Kidney epithelial cell (primary cell): ENCODE measurements around the gene IL17RA. TPM values are rescaled to one million over a fixed set of nuclear protein-coding genes. Genes with fewer than 3 reads are reported as not detected.

Experiments used
- DNase-seq: peaks from one replicate; pipeline ENCODE4 v3.0.0-alpha.2; 2010; ENCODE audit warnings: low read depth
- H3K27me3 ChIP-seq: 2 replicates; pipeline ENCODE4 v1.6.0; 2011; ENCODE audit warnings: low read length; ENCODE audit not compliant: control insufficient read depth, insufficient read depth
- H3K36me3 ChIP-seq: 2 replicates; pipeline ENCODE4 v1.5.1; 2011; ENCODE audit warnings: low read length; ENCODE audit not compliant: control insufficient read depth, insufficient read depth
- H3K4me3 ChIP-seq: 2 replicates; pipeline ENCODE4 v1.5.1; 2011; ENCODE audit warnings: low read depth, mild to moderate bottlenecking, control low read depth, low read length
- total RNA-seq: library from RNA; depleted of rRNA; stranded (reverse); fragments of >200 nt; gene quantifications from 2 replicates; pipeline ENCODE4 v1.2.3, GENCODE V29; 2015
- TF ChIP-seq, protein P1 (sequence below): IDR thresholded peaks from 2 replicates; pipeline ENCODE4 v1.5.1; 2011; ENCODE audit warnings: mild to moderate bottlenecking, moderate library complexity, low read length, control low read depth, inconsistent platforms; ENCODE audit not compliant: insufficient read depth, poor library complexity, severe bottlenecking

The IL17RA gene
- total RNA-seq, 1 donor from 2014 or later: 11.7 TPM

DNA sequence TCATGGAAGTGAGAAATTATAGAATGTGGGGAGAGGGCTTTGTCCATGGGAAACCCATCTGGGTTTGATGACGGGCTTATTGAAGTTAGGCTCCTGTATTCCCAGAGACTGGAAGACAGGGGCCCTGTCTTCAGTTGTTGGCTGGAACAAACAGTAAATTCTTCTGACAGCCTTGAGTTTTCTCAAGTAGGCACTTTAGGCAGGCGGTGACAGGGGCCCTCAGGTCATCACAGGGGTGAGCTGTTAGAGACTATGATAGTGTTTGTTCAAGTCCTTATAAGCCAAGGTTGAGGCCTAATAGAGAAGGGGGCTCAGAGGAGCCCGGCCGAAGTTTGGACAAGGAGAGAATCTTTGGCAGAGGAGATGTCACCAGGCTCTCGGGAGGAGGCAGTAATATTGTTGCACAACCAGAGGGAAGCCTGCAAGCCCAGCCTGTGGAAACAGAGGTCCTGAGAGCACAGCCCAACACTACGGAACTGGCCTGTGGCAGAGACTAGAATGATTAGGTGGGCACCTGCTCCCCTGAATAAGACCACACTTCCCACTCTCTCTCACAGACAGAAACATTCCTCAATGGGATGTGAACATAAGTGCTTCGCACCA is 20.2 kb upstream of the IL17RA start:
- no peaks in the 10 kb centered on the region for H3K36me3 ChIP-seq
- no peak overlapping the region for H3K4me3 ChIP-seq
- no peak for DNase-seq
- H3K27me3 ChIP-seq: peaks cover 6% of the 10 kb centered on the region
- TF ChIP-seq, protein P1, sequence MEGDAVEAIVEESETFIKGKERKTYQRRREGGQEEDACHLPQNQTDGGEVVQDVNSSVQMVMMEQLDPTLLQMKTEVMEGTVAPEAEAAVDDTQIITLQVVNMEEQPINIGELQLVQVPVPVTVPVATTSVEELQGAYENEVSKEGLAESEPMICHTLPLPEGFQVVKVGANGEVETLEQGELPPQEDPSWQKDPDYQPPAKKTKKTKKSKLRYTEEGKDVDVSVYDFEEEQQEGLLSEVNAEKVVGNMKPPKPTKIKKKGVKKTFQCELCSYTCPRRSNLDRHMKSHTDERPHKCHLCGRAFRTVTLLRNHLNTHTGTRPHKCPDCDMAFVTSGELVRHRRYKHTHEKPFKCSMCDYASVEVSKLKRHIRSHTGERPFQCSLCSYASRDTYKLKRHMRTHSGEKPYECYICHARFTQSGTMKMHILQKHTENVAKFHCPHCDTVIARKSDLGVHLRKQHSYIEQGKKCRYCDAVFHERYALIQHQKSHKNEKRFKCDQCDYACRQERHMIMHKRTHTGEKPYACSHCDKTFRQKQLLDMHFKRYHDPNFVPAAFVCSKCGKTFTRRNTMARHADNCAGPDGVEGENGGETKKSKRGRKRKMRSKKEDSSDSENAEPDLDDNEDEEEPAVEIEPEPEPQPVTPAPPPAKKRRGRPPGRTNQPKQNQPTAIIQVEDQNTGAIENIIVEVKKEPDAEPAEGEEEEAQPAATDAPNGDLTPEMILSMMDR: no peak

DNA sequence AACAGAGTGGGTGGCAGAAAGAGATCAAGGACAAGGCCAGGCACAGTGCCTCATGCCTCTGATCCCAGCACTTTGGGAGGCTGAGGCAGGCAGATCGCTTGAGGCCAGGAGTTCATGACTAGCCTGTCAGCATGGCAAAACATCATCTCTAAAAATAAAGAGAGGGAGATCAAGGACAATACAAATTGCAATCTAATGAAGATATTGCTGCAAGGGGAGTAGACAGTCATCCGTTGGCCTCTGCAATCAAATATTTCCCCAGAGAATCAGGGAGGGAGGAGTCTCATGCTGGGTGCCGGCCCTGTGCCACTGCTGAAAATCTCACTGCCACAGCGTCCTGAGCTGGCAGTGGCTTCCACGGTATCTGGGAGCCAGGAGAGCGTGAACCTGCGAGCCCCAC is 19.4 kb upstream of the IL17RA start:
- Histone ChIP-seq H3K27me3 (peaks cover 5% of the 10 kb centered on the region), H3K36me3 (no peaks in the 10 kb centered on the region), H3K4me3 (no peak overlapping the region)
- TF ChIP-seq, protein P1: no peak
- DNase-seq: no peak

DNA sequence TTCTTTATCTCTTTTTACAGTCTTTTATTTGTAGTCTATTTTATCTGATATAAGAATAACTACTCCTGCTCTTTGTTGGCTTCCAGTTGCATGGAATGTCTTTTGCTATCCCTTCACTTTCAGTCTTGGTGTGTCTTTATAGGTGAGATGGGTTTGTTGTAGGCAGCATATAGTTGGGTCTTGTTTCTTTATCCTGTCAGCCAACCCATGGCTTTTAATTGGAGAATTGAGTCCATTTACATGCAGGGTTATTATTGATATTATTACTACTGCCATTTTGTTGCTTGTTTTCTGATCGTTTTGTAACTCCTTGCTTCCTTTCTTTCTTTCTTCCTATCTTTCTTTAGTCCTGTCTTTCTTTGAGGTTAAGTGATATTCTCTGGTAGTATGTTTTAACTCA is 11.9 kb upstream of the IL17RA start:
- no peak for DNase-seq
- Histone ChIP-seq H3K27me3 (no peaks in the 10 kb centered on the region), H3K36me3 (no peaks in the 10 kb centered on the region), H3K4me3 (no peak overlapping the region)
- TF ChIP-seq, protein P1: no peak

DNA sequence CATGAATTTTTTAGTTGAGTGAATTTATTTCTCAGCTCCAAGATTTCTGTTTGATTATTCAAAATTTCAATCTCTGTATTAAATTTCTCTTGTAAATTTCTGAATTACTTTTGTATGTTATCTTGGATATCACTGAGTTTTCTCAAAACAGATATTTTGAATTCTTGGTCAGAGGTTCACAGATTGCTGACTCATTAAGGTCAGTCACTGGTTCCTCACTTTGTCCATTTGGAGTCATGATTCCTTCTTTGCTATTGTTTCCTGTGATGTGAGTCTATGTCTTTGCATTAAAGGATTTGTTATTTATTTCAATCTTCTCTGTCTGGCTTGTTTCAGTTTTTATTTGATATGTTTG is 10.2 kb upstream of the IL17RA start:
- Histone ChIP-seq H3K4me3 (no peak overlapping the region), H3K36me3 (no peaks in the 10 kb centered on the region), H3K27me3 (no peaks in the 10 kb centered on the region)
- TF ChIP-seq, protein P1: no peak
- no peak for DNase-seq

DNA sequence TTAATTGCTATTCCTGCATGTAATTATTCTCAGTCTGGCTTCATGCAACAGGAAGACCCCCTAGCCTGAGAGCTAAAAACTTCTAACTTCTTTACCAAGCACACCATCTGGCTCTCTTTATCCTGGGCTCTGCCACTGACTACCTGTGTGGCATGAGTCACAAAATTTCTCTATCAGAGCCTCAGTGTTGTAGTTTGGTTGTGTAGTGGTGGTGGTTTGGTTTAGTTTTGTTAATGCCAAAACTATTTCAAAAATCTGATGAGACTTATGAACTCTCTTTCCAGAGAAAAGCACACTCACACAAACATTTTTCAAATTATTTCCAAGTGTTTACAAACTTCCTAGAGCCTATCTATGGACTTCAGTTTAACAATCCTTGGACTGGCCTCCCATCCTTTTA is 7.5 kb upstream of the IL17RA start:
- no peak for DNase-seq
- Histone ChIP-seq H3K4me3 (no peak overlapping the region), H3K36me3 (no peaks in the 10 kb centered on the region), H3K27me3 (no peaks in the 10 kb centered on the region)
- TF ChIP-seq, protein P1: no peak

DNA sequence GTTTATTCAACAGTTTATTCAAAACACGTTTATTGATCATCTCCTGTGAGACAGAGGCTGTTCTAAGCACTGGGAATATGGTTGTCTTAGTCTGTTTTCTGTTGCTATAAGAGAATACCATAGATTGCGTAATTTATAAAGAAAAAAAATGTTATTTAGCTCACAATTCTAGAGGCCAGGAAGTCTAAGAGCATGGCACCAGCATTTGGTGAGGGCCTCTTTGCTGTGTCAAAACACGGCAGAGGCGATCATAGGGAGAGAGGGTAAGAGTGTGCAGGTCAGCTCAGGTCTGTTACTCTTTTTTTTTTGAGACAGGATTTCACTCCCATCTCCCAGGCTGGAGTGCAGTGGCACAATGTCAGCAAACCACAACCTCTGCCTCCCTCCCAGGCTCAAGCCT is 5.2 kb upstream of the IL17RA start:
- no peaks in the 10 kb centered on the region for H3K27me3 ChIP-seq
- DNase-seq: no peak
- no peak overlapping the region for H3K4me3 ChIP-seq
- H3K36me3 ChIP-seq: no peaks in the 10 kb centered on the region
- TF ChIP-seq, protein P1: no peak
